HepG2 (cell line): ENCODE results near the gene SETD1A. TPM values are rescaled to one million over a fixed set of nuclear protein-coding genes. Genes with fewer than 3 reads are reported as not detected.

Source experiments
- GPN1 ChIP-seq: sonication (generic); formaldehyde crosslinking; IDR thresholded peaks from 2 replicates; pipeline ENCODE4 v1.5.1; 2020; ENCODE audit warnings: missing genetic modification reagents, borderline replicate concordance
- HNF4A ChIP-seq: sonication (generic); formaldehyde crosslinking; IDR thresholded peaks from 2 replicates; pipeline ENCODE4 v1.4.0; 2020; ENCODE audit warnings: missing genetic modification reagents
- MTF1 ChIP-seq: sonication (generic); formaldehyde crosslinking; IDR thresholded peaks from 2 replicates; pipeline ENCODE4 v1.5.0; 2020; ENCODE audit warnings: missing genetic modification reagents
- MYNN ChIP-seq: sonication (generic); formaldehyde crosslinking; IDR thresholded peaks from 2 replicates; pipeline ENCODE4 v1.4.0; 2020; ENCODE audit warnings: mild to moderate bottlenecking, low read depth, missing genetic modification reagents
- NAIF1 ChIP-seq: sonication (generic); formaldehyde crosslinking; IDR thresholded peaks from 2 replicates; pipeline ENCODE4 v1.5.0; 2020; ENCODE audit warnings: mild to moderate bottlenecking, missing genetic modification reagents, borderline replicate concordance
- NRL ChIP-seq: sonication (generic); formaldehyde crosslinking; IDR thresholded peaks from 2 replicates; pipeline ENCODE4 v1.5.0; 2020; ENCODE audit warnings: missing genetic modification reagents, mild to moderate bottlenecking, moderate library complexity, borderline replicate concordance
- PAF1 ChIP-seq: IDR thresholded peaks from 2 replicates; pipeline ENCODE4 v1.6.1; 2016; ENCODE audit warnings: missing genetic modification reagents, missing compliant biosample characterization
- RARA ChIP-seq: IDR thresholded peaks from 2 replicates; pipeline ENCODE4 v1.6.1; 2016; ENCODE audit warnings: missing genetic modification reagents, missing compliant biosample characterization
- RBFOX2 ChIP-seq: fragments of 200-400 bp; formaldehyde crosslinking; IDR thresholded peaks from 2 replicates; pipeline ENCODE4 v1.6.1; 2017; ENCODE audit warnings: low read depth, mild to moderate bottlenecking, low read length
- STAG1 ChIP-seq: sonication (generic); formaldehyde crosslinking; IDR thresholded peaks from 2 replicates; pipeline ENCODE4 v1.4.0; 2020; ENCODE audit warnings: missing genetic modification reagents
- TGIF2 ChIP-seq: IDR thresholded peaks from 2 replicates; pipeline ENCODE4 v1.6.1; 2016; ENCODE audit warnings: control low read depth, missing compliant biosample characterization
- XBP1 ChIP-seq: sonication (generic); formaldehyde crosslinking; IDR thresholded peaks from 2 replicates; pipeline ENCODE4 v1.5.0; 2020; ENCODE audit warnings: missing genetic modification reagents
- ZFP36L2 ChIP-seq: sonication (generic); formaldehyde crosslinking; IDR thresholded peaks from 2 replicates; pipeline ENCODE4 v1.4.0; 2020; ENCODE audit warnings: missing genetic modification reagents
- ZNF713 ChIP-seq: sonication (generic); formaldehyde crosslinking; IDR thresholded peaks from 2 replicates; pipeline ENCODE4 v1.4.0; 2020; ENCODE audit warnings: mild to moderate bottlenecking, missing genetic modification reagents
- ZSCAN9 ChIP-seq: IDR thresholded peaks from 2 replicates; pipeline ENCODE4 v1.6.1; 2016; ENCODE audit warnings: borderline replicate concordance
- polyA plus RNA-seq, 8 experiments: library from polyadenylated mRNA; depleted of rRNA in 3 of 8; stranded (reverse) in 7 of 8; unstranded in 1 of 8; fragments of >200 nt; fragmentation: Illumina TruSeq in 4 of 8; extraction: Trizol in 4 of 8; gene quantifications; 2 replicates each; pipeline versions ENCODE4 v1.2.1 to v1.2.3, GENCODE V29; 2011 to 2016; ENCODE audit warnings: low read depth in 4 of 8, missing spikeins in 1 of 8, mixed read lengths in 1 of 8; ENCODE audit not compliant: insufficient read depth in 1 of 8
- total RNA-seq, 5 experiments: library from RNA; depleted of rRNA; stranded (reverse); fragments of >200 nt; fragmentation: Illumina TruSeq; extraction: Trizol; gene quantifications; 2 replicates each; pipeline ENCODE4 v1.2.3, GENCODE V29; 2016; ENCODE audit warnings: low read depth in 1 of 5
- TF ChIP-seq, protein P1 (sequence below): sonication (generic); formaldehyde crosslinking; IDR thresholded peaks from 2 replicates; pipeline ENCODE4 v1.5.0; 2020; ENCODE audit warnings: missing genetic modification reagents
- TF ChIP-seq, protein P2 (sequence below), 2 experiments: IDR thresholded peaks; 2 replicates each; pipeline ENCODE4 v1.6.1; 2011 to 2012; ENCODE audit warnings: low read length in 2 of 2, borderline replicate concordance in 1 of 2, low read depth in 1 of 2, mild to moderate bottlenecking in 1 of 2, moderate library complexity in 1 of 2
- TF ChIP-seq, protein P3 (sequence below): sonication (generic); formaldehyde crosslinking; IDR thresholded peaks from 2 replicates; pipeline ENCODE4 v1.4.0; 2020; ENCODE audit warnings: missing genetic modification reagents
- TF ChIP-seq, protein P4 (sequence below): sonication (generic); formaldehyde crosslinking; IDR thresholded peaks from 2 replicates; pipeline ENCODE4 v1.4.0; 2020; ENCODE audit warnings: missing genetic modification reagents
- TF ChIP-seq, protein P5 (sequence below): sonication (generic); formaldehyde crosslinking; IDR thresholded peaks from 2 replicates; pipeline ENCODE4 v1.9.0; 2021; ENCODE audit warnings: missing genetic modification reagents, borderline replicate concordance

The SETD1A gene
- total and polyA plus RNA-seq, 2 of the 13 experiments (the other 11 are each of a cell fraction or from before 2014, with no cell fraction given) = 3.8 to 5.6 TPM

DNA sequence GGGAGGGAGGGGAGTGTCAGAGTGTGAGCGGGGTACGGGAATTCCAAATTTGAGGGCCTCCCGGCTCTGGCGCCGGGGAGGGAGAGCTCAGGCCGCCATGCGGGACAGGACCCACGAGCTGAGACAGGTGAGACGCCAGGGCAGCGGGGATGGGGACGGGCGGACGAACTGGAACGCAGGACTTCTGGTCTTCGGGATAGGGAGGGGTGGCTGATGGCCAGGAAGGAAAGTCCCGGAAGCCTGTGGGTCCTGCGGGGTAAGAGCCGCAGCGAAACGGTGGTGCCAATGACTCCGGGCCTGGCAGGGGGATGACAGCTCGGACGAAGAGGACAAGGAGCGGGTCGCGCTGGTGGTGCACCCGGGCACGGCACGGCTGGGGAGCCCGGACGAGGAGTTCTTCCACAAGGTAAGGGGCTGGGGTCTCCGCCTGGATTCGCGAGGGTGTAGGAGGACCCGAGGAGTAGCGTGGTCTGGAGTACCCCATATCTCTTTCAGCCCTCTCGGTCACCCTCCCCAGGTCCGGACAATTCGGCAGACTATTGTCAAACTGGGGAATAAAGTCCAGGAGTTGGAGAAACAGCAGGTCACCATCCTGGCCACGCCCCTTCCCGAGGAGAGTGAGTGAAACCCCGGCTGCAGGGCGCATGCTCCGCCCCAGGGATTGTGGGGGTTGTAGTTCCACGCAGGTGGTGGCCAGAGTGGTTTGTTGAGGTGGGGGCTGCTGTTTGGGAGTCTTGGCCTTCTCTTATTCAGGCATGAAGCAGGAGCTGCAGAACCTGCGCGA is 76.3 kb downstream of the SETD1A start (continued):
- TF ChIP-seq STAG1 (CRISPR knock-in tag) (peak; percentile 16), NAIF1 (CRISPR knock-in tag) (peak; percentile 50; the same call in 1 of the 2 replicates), MYNN (no peak), XBP1 (CRISPR knock-in tag) (no peak), TGIF2 (CRISPR knock-in tag) (no peak), MTF1 (CRISPR knock-in tag) (no peak), RARA (CRISPR knock-in tag) (peak; percentile 44; the same call in 1 of the 2 replicates), ZNF713 (CRISPR knock-in tag) (peak; percentile 2; the same call in 1 of the 2 replicates), NRL (CRISPR knock-in tag) (peak; percentile 85), ZFP36L2 (CRISPR knock-in tag) (no peak), PAF1 (CRISPR knock-in tag) (no peak), RBFOX2 (peak; percentile 75; the same call in 1 of the 2 replicates), HNF4A (CRISPR knock-in tag) (peak; percentile 82), ZSCAN9 (CRISPR knock-in tag) (peak; percentile 74; the same call in 1 of the 2 replicates), GPN1 (no peak)
- TF ChIP-seq, protein P1, sequence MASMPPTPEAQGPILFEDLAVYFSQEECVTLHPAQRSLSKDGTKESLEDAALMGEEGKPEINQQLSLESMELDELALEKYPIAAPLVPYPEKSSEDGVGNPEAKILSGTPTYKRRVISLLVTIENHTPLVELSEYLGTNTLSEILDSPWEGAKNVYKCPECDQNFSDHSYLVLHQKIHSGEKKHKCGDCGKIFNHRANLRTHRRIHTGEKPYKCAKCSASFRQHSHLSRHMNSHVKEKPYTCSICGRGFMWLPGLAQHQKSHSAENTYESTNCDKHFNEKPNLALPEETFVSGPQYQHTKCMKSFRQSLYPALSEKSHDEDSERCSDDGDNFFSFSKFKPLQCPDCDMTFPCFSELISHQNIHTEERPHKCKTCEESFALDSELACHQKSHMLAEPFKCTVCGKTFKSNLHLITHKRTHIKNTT (CRISPR knock-in tag) = peak; percentile 92; the same call in 1 of the 2 replicates
- TF ChIP-seq, protein P2, sequence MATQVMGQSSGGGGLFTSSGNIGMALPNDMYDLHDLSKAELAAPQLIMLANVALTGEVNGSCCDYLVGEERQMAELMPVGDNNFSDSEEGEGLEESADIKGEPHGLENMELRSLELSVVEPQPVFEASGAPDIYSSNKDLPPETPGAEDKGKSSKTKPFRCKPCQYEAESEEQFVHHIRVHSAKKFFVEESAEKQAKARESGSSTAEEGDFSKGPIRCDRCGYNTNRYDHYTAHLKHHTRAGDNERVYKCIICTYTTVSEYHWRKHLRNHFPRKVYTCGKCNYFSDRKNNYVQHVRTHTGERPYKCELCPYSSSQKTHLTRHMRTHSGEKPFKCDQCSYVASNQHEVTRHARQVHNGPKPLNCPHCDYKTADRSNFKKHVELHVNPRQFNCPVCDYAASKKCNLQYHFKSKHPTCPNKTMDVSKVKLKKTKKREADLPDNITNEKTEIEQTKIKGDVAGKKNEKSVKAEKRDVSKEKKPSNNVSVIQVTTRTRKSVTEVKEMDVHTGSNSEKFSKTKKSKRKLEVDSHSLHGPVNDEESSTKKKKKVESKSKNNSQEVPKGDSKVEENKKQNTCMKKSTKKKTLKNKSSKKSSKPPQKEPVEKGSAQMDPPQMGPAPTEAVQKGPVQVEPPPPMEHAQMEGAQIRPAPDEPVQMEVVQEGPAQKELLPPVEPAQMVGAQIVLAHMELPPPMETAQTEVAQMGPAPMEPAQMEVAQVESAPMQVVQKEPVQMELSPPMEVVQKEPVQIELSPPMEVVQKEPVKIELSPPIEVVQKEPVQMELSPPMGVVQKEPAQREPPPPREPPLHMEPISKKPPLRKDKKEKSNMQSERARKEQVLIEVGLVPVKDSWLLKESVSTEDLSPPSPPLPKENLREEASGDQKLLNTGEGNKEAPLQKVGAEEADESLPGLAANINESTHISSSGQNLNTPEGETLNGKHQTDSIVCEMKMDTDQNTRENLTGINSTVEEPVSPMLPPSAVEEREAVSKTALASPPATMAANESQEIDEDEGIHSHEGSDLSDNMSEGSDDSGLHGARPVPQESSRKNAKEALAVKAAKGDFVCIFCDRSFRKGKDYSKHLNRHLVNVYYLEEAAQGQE (IDR thresholded peaks at IDR 0.05; ENCODE audit: borderline replicate concordance in 1 of 2, low read depth in 1 of 2, low read length in 2 of 2) = peak in 1 of 2 experiments; percentile 40; a peak in 1 of 4 replicates
- TF ChIP-seq, protein P3, sequence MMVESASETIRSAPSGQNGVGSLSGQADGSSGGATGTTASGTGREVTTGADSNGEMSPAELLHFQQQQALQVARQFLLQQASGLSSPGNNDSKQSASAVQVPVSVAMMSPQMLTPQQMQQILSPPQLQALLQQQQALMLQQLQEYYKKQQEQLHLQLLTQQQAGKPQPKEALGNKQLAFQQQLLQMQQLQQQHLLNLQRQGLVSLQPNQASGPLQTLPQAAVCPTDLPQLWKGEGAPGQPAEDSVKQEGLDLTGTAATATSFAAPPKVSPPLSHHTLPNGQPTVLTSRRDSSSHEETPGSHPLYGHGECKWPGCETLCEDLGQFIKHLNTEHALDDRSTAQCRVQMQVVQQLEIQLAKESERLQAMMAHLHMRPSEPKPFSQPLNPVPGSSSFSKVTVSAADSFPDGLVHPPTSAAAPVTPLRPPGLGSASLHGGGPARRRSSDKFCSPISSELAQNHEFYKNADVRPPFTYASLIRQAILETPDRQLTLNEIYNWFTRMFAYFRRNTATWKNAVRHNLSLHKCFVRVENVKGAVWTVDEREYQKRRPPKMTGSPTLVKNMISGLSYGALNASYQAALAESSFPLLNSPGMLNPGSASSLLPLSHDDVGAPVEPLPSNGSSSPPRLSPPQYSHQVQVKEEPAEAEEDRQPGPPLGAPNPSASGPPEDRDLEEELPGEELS = peak; percentile 37; the same call in 1 of the 2 replicates
- TF ChIP-seq, protein P4, sequence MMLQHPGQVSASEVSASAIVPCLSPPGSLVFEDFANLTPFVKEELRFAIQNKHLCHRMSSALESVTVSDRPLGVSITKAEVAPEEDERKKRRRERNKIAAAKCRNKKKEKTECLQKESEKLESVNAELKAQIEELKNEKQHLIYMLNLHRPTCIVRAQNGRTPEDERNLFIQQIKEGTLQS (CRISPR knock-in tag) = no peak
- TF ChIP-seq, protein P5, sequence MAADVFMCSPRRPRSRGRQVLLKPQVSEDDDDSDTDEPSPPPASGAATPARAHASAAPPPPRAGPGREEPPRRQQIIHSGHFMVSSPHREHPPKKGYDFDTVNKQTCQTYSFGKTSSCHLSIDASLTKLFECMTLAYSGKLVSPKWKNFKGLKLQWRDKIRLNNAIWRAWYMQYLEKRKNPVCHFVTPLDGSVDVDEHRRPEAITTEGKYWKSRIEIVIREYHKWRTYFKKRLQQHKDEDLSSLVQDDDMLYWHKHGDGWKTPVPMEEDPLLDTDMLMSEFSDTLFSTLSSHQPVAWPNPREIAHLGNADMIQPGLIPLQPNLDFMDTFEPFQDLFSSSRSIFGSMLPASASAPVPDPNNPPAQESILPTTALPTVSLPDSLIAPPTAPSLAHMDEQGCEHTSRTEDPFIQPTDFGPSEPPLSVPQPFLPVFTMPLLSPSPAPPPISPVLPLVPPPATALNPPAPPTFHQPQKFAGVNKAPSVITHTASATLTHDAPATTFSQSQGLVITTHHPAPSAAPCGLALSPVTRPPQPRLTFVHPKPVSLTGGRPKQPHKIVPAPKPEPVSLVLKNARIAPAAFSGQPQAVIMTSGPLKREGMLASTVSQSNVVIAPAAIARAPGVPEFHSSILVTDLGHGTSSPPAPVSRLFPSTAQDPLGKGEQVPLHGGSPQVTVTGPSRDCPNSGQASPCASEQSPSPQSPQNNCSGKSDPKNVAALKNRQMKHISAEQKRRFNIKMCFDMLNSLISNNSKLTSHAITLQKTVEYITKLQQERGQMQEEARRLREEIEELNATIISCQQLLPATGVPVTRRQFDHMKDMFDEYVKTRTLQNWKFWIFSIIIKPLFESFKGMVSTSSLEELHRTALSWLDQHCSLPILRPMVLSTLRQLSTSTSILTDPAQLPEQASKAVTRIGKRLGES (CRISPR knock-in tag) = no peak
